Activated CD8-positive, alpha-beta T cell treated with anti-CD3 and anti-CD28 coated beads for 36 hours (primary cell): ENCODE measurements around the gene MDM4. TPM values are rescaled to one million over a fixed set of nuclear protein-coding genes. Genes with fewer than 3 reads are reported as not detected.

Experiments
- ATAC-seq: fragments of 200-7000 bp; cut with Tn5 transposase; one replicate; pipeline ENCODE4 v1.10.0; 2021; ENCODE audit warnings: mild to moderate bottlenecking, moderate library complexity
- CTCF ChIA-PET: fragments of 350-600 bp; sonication (Branson Sonifier 250); formaldehyde crosslinking; loops from one replicate; lab custom pipeline; 2021; ENCODE audit warnings: antibody characterized with exemption; lab: Charles Lee
- POLR2A ChIA-PET: fragments of 350-600 bp; sonication (Branson Sonifier 250); formaldehyde crosslinking; loops from one replicate; lab custom pipeline; 2021; ENCODE audit warnings: antibody characterized with exemption; lab: Charles Lee
- DNase-seq: peaks from one replicate; pipeline ENCODE4 v3.0.0-alpha.2; 2020
- H3K27ac Mint-ChIP-seq: one replicate; pipeline ENCODE4 v1.8.0; 2021; ENCODE audit warnings: mild to moderate bottlenecking, mixed read lengths
- H3K27me3 Mint-ChIP-seq: one replicate; pipeline ENCODE4 v1.8.0; 2021; ENCODE audit warnings: mixed read lengths
- H3K36me3 Mint-ChIP-seq: one replicate; pipeline ENCODE4 v1.8.0; 2021; ENCODE audit warnings: low read depth, mixed read lengths
- H3K4me1 Mint-ChIP-seq: one replicate; pipeline ENCODE4 v1.8.0; 2021; ENCODE audit warnings: low read depth, mixed read lengths
- H3K4me3 Mint-ChIP-seq: one replicate; pipeline ENCODE4 v1.8.0; 2021; ENCODE audit warnings: mild to moderate bottlenecking, moderate library complexity, mixed read lengths
- H3K9me3 Mint-ChIP-seq: one replicate; pipeline ENCODE4 v1.8.0; 2021; ENCODE audit warnings: mixed read lengths
- intact Hi-C: fragments of 100-400 bp; cut with micrococcal nuclease; formaldehyde crosslinking; loops from one replicate; pipeline ENCODE4 v1.10.0; 2022
- total RNA-seq, 2 experiments: library from RNA; stranded (reverse); gene quantifications; one replicate each; pipeline ENCODE4 v1.2.3, GENCODE V29; 2021
- TF ChIP-seq, protein P1 (sequence below): fragments of 200-600 bp; IDR thresholded peaks from one replicate; pipeline ENCODE4 v1.8.0; 2022; ENCODE audit warnings: antibody characterized with exemption, mild to moderate bottlenecking

Gene MDM4
- total RNA-seq, 2 experiments from 2014 or later, result 89.6 to 94.8 TPM

DNA sequence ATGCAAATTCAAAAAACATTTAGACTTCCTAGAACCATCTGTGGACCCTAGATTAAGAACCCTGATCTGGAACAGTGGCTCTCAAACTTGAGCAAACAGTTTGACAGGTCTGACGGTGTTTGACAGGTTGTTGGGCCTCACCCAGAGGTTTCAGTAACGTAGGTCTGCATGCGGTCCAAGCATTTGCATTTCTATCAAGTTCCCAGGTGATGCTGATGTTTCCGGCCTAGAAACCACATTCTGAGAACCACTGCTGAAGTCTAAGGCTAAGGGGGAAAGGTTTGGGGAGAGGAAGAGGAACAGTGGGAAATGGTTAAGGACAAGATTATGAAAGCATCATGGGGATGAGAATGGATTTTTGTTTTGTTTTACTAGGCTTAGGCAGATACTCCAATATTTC is 48.6 kb downstream of the MDM4 start:
- ChIA-PET POLR2A (no interaction called here), CTCF (interaction anchor here (0.9 to 7.8 kb wide), 24 partner anchors 8 to 436 kb away, joined by 3 to 176 read pairs (median 6); partner anchors contain the start of gene LRRN2)
- no peaks in the 10 kb centered on the region for H3K9me3 Mint-ChIP-seq
- H3K36me3 Mint-ChIP-seq, result peaks cover 22% of the 10 kb centered on the region
- no peak overlapping the region for H3K4me3 Mint-ChIP-seq
- peak; percentile 63 for DNase-seq
- H3K27ac Mint-ChIP-seq, result peak overlapping the region; percentile 65
- intact Hi-C loops, result no loop called here
- no peaks in the 10 kb centered on the region for H3K27me3 Mint-ChIP-seq
- peak; percentile 45 for ATAC-seq
- peaks cover 52% of the 10 kb centered on the region for H3K4me1 Mint-ChIP-seq
- TF ChIP-seq, protein P1, sequence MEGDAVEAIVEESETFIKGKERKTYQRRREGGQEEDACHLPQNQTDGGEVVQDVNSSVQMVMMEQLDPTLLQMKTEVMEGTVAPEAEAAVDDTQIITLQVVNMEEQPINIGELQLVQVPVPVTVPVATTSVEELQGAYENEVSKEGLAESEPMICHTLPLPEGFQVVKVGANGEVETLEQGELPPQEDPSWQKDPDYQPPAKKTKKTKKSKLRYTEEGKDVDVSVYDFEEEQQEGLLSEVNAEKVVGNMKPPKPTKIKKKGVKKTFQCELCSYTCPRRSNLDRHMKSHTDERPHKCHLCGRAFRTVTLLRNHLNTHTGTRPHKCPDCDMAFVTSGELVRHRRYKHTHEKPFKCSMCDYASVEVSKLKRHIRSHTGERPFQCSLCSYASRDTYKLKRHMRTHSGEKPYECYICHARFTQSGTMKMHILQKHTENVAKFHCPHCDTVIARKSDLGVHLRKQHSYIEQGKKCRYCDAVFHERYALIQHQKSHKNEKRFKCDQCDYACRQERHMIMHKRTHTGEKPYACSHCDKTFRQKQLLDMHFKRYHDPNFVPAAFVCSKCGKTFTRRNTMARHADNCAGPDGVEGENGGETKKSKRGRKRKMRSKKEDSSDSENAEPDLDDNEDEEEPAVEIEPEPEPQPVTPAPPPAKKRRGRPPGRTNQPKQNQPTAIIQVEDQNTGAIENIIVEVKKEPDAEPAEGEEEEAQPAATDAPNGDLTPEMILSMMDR, result no peak

DNA sequence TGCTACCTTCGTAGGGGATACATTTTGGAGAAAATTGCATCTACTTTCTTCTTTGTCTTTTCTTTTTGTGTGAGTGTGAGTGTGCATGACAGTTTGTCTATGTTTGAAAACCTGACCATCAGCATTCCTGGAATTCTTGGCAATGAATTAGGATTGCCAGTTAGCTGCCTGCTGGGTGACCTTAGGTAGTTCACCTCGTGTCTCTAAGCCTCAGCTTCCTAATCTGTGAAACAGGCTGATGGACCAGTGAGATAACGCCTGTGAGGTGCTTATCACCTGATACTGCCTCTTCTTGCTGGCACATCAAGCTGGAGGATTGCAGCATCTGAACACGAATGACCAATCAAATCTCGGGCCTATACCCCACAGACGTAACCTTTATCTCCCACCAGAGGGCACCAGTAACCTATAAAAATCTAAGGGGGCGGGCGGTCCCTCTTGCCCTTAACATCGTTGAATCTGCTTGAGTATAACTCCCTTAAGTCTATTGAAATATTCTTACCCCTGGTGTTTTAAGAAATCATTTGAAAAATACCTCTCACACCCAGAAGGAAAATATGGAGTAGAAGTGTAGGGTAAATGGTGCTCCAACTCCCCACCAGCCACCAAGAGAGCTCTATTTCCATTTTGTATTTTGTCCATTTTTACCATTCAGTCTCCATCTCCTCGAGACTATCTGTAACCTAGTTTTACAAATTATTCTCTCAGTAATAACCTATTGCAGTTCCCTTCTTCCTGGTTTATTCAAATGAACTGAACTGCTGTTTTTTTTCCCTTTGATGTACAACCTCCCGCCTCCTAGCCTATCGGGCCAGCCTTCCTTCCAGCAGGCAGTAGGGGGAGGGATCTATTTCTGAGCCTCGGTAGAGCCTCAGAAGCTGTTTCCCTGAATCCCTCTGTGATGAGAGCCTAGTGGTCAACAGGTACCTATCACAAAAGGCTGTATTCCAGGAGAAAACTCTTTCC is 49.7 kb downstream of the MDM4 start:
- peak overlapping the region; percentile 77 for H3K27ac Mint-ChIP-seq
- no peaks in the 10 kb centered on the region for H3K27me3 Mint-ChIP-seq
- ATAC-seq (peak; percentile 86), DNase-seq (peak; percentile 80)
- H3K36me3 Mint-ChIP-seq, result peaks cover 25% of the 10 kb centered on the region
- ChIA-PET CTCF (interaction anchor here (0.6 to 7.8 kb wide), 46 partner anchors 8 to 437 kb away, joined by 3 to 176 read pairs (median 5); partner anchors contain the start of genes LRRN2 and PIK3C2B), POLR2A (interaction anchor here (0.6 to 1.8 kb wide), 5 partner anchors 9 to 246 kb away, joined by 3 to 8 read pairs (median 4); partner anchors contain the start of gene MDM4)
- TF ChIP-seq, protein P1, result peak; percentile 66
- no peaks in the 10 kb centered on the region for H3K9me3 Mint-ChIP-seq
- H3K4me3 Mint-ChIP-seq, result no peak overlapping the region
- intact Hi-C loops, result loop anchor here (2.0 kb wide), 1 partner anchor 197 kb away; no protein-coding TSS in a partner anchor
- peaks cover 45% of the 10 kb centered on the region for H3K4me1 Mint-ChIP-seq

DNA sequence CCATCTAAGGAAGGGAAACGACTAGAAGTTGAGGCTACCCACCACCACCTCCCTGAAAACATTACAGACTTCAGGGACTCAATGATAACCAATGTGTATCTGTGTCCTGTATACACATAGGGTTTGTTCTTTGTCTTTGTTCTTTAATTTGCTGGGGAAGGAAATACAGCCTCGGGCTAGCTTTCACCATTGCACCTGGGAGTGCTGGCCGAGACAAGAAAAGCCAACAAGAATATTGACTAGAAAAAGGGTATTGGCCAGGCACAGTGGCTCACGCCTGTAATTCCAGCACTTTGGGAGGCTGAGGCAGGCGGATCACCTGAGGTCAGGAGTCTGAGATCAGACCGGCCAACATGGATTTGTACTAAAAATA is 50.4 kb downstream of the MDM4 start:
- TF ChIP-seq, protein P1, result no peak
- Mint-ChIP-seq H3K36me3 (peaks cover 30% of the 10 kb centered on the region), H3K27me3 (no peaks in the 10 kb centered on the region), H3K9me3 (no peaks in the 10 kb centered on the region), H3K4me1 (peaks cover 41% of the 10 kb centered on the region), H3K4me3 (no peak overlapping the region), H3K27ac (no peak overlapping the region)
- intact Hi-C loops, result loop anchor here (2.0 kb wide), 1 partner anchor 196 kb away; no protein-coding TSS in a partner anchor
- ATAC-seq (no peak), DNase-seq (no peak)
- ChIA-PET POLR2A (interaction anchor here (0.6 to 1.8 kb wide), 5 partner anchors 10 to 247 kb away, joined by 3 to 8 read pairs (median 4); partner anchors contain the start of gene MDM4), CTCF (interaction anchor here (0.6 to 7.8 kb wide), 28 partner anchors 8 to 244 kb away, joined by 3 to 176 read pairs (median 6); no protein-coding TSS in a partner anchor)

DNA sequence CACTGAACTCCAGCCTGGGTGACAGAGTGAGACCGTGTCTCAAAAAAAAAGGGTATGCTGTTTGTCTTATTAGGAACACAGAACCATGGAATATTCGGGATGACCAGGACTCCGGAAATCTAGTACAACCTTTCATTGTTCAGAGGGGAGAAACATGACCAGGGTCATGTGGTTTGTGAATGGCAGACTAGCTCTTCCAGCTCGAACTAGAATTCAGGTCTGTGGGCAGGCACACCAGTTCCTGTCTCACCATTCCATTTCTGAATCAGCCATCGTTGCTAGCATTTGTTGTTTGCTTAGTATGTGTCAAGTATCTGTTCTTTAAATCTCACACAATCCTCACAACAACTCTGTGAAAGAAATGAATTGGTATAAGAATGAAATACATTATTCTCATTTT is 50.9 kb downstream of the MDM4 start:
- Mint-ChIP-seq H3K27ac (no peak overlapping the region), H3K36me3 (peaks cover 25% of the 10 kb centered on the region), H3K27me3 (no peaks in the 10 kb centered on the region), H3K9me3 (no peaks in the 10 kb centered on the region), H3K4me1 (peaks cover 37% of the 10 kb centered on the region), H3K4me3 (no peak overlapping the region)
- intact Hi-C loops, result loop anchor here (2.0 kb wide), 1 partner anchor 196 kb away; no protein-coding TSS in a partner anchor
- TF ChIP-seq, protein P1, result no peak
- POLR2A ChIA-PET, result interaction anchor here (0.7 to 1.8 kb wide), 2 partner anchors 10 to 192 kb away, joined by 3 to 4 read pairs; no protein-coding TSS in a partner anchor
- ATAC-seq (no peak), DNase-seq (no peak)
- CTCF ChIA-PET, result interaction anchor here (0.6 to 7.8 kb wide), 11 partner anchors 10 to 243 kb away, joined by 3 to 176 read pairs (median 10); no protein-coding TSS in a partner anchor
